ACHN (cell line): ENCODE measurements around the gene NEDD9.

Experiments used
- DNase-seq: peaks from one replicate; pipeline ENCODE4 v3.0.0-alpha.2; 2015
- in situ Hi-C: cut with HindIII; loops from 2 replicates; pipeline ENCODE4 v1.10.0; 2017; ENCODE audit warnings: low sequenced_read_pairs, low pct_ligation_motif_present, low pct_unique_long_range_greater_than_20kb

NEDD9 gene

DNA sequence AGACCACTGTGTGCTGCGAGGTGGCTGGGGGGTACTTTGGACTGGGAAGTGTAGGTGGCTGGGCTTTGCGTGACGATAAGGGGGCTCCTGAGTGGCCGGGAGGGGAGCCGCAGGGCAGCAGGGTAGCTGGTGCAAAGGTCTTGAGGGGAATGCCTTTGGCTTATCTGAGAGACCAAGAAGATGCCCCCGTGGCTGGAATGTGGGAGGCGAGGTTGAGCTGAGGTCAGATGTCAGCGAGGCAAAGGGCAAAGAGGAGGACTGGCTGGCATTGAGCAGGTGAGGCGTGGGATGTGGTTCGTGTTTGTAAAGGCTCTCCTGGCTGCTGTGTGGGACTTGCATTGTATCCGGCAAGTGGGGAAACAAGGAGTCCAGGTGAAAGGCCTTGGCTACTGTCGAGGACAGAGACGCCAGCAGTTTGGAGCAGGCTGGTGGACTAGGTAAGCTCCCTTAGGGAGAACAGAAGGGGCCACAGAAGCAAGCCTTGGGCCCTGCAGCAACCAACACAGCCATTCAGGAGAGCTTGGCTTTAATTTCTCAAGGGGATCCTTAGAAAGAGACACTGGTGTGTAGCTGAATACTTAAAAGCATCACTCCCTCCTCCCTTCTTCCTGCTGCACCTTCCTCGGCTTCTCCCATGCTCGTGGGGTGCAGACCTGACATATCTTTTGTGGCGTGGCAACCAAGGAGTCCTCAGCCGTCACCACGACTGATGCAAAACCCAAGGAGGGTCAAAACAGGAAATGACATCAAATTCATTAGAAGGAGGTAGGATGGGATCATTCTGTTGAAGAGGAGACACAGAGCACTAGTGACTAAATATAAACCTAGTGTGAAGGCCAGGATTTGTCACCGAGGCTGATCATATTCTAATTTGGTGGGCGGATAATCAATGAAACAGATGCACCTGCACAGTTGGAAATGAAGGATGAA, 67.5 kb downstream of the NEDD9 start:
- in situ Hi-C loops: no loop called here
- DNase-seq: no peak

DNA sequence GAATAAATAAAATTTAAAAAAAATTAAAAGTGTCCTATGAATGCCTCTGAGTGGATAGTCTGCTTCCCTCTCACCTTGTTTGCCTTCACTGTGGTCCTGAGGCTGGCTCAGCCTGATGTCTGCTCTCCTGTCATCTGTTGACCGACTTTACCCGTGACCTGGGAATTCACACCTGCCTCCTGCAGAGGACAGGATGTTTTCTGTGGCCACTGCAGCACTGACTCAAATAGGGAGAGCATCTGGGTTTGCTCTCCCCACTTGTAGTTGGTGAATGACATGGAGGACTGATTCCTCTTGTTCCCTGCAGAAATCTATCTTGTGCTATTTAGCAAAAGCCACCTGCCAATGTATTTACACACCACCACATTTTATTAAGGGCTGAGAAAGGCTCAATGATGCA, 68.5 kb downstream of the NEDD9 start:
- in situ Hi-C loops: no loop called here
- no peak for DNase-seq

DNA sequence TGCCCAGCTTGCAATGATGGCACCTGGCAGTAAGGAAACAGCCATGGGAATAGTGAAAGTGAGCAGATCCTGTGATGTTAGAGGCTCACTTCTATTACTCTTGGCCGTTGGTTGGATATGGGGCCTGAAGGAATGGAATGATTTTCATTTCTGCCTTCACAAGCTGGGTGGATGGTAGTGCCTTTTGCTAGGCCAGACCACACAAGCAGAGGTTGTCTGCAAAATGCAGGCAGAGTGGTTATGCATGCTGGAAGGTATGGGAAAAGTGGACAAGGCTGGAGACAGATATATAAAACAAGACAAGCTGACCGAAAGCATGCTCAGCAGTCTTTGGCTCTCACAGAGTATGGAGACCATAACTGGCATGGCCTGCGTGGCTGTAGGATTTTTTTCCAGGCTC, 70.2 kb downstream of the NEDD9 start:
- in situ Hi-C loops: no loop called here
- no peak for DNase-seq

DNA sequence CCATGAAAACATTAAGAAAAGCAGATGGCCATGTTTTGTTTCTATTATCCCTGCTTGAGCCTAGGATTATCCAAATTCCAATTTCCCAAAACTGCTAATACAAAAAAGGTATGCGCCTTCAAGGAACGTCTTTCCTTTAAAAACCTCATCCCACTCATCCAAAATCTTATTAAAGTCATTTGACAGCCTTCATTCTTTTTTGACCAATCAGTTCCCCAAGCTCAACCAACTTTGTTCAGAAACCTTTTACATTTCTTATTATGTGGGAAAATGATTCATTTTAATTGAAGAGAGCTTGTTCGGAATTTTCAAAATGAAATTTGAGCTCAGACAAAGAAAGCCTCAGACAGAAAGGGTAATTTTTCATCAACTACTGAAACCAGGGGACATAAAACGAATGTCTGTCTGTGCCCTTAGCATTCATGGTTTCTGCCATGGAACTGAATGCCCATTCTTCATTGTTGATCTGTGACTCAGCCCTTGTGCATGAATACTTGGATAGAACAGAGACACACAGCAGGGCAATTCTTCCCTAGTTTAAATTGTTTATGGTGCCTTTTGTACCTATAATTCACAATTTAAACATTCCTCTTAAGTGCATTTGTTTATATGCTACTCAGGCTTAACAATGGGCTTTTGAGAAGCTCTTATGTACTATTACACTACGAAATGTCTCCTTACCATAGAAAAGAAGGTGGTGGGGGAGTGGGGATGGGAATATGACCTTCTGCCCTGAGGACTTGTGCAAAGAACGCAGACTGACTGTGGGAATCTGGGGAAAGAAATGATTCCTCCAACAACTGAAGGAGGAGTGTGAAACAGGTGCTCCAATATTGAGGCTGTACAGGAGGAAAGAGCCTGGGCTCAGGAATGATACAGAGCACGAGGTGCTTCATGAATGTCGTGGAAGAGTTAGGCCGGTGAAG, 71.2 kb downstream of the NEDD9 start:
- DNase-seq: no peak
- in situ Hi-C loops: no loop called here

DNA sequence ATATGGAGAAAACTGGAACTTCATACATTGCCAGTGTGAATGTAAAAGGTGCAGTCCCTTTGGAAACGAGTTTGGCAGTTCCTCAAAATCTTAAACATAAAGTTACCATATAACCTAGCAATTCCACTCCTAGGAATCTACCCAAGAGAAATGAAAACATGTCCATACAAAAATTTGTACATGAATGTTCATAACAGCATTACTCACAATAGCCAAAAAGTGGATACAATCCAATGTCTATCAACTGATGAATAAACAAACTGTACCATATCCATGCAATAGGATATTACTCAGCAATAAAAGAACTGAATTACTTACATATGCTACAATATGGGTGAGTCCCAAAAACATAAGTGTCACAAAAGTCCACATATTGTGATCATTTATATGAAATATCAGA, 72.3 kb downstream of the NEDD9 start:
- DNase-seq: no peak
- in situ Hi-C loops: no loop called here

DNA sequence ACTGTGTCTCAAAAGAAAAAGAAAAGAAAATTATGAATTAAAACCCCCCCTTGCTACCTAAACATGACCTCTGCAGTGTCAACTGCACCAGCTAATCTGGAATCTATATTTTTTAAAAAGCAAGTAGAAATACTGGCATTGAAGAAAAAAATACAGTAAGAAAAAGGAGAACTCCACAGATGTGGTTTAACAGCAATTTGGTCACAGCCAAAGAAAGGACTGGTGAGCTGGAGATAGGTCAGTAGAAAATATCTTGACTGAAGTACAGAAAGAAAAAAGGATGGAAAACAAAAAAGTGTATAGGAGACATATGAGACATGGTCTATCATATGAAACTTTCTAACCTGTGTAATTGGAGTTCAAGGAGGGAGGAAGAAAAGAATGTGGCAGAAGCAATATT, 76.9 kb downstream of the NEDD9 start:
- in situ Hi-C loops: no loop called here
- no peak for DNase-seq

DNA sequence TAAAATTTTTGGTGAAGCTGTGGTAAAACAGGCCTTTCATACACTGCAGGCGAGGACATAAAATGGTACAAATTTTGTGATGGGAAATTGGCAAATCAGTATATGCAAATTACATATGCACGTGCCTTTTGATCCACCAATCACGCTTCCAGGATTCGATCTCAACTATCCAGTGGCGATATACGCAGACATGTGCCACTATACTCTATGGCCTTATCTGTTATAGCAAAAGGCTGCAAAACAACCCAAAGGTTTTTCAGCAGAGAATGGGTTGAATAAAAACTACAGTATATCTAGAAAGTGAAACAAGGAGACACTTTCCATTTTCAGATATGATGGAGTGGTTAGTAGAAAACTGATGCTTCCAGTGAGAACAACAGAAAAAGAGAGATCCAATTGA, 79.0 kb downstream of the NEDD9 start:
- in situ Hi-C loops: no loop called here
- no peak for DNase-seq

DNA sequence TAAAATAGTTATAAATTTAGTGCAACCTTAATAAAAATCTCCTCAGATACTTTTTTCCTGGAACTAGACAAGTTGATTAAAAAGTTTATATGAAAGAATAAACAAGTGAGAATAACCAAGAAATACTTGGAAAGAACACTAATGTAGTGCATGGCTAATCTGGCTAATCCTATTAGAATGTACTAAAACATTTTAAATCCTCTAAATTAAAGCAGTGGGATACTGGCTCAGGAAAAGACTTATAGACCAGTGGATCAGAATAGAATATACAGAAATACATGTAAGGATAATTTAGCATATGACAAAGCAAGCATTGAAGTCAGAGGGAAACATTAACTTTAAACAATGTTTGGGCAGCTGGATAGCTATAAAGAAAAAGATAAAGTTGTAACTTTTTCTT, 79.9 kb downstream of the NEDD9 start:
- no peak for DNase-seq

DNA sequence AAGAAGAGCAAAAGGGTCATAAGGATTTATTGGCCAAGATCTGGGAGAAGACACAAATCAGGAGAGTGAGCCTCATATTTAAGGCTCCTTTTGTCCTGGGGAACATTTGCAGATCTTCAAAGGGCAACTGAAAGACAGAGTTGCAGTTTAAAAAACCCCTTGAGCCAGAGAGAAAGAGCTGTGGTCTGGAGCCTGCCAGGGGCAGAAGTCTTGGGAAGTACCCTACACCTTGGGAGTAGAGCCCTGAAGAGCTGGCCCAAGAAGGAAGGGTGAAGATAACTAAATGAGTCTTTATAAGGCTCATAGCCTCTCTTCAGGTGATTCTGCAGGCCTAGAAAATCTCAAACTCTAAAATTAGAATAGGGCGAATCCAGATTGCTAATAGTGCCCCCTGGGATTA, 81.0 kb downstream of the NEDD9 start:
- no peak for DNase-seq
- in situ Hi-C loops: no loop called here

More for the DNA sequence above, 79.9 kb downstream of the NEDD9 start:
- in situ Hi-C loops: no loop called here

DNA sequence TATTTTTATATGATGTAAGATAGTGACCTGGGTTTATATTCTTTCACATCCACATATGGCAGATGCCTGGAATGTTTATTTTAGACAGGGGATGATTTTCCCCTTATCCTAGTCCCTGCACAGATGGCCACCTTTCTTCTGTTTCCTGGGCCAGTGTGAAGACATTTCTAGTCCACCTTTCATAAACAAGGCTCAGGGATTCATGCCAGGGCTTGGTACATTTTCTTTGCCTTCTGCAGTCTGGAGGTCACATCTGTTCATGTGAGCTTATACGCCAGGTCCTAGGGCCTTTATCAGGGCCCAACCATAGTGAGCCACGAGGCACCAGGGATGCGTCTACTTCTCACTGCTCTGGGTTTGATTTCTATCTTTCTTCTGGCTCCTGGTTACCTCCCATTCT, 82.9 kb downstream of the NEDD9 start:
- no peak for DNase-seq
- in situ Hi-C loops: no loop called here

DNA sequence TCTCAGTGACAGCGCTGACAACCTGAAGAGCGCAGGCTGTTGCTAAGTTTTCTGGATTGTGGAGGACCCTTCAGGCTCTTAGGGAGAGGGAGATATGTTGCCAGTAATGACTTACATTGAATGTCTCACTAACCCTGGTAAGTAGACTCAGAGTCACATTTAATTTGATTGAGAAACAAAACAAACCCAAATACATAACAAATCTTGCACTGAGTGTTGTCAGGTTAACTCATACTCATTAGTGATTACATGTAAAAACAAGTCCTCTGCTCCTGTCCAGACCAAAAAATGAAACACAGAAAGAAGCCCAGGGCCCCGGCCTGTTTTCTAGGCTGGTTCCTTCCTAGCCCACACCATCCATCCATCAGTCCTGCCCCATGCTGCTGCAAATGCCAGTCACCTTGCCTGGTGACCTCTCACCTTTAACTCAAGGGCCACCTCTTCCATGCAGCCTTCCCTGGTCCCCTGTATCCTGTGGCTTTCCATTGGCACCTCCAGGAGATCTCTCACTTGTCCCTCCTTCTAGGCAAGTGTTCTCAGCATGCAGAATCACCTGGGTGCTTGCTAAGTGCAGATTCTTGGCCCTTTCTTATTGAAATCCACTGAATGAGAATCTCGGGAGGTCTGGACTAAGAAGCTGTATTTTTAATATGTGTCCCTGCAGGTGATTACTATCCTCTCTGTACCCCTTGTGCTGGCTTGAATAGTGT, 86.2 kb downstream of the NEDD9 start:
- no peak for DNase-seq
- in situ Hi-C loops: no loop called here

DNA sequence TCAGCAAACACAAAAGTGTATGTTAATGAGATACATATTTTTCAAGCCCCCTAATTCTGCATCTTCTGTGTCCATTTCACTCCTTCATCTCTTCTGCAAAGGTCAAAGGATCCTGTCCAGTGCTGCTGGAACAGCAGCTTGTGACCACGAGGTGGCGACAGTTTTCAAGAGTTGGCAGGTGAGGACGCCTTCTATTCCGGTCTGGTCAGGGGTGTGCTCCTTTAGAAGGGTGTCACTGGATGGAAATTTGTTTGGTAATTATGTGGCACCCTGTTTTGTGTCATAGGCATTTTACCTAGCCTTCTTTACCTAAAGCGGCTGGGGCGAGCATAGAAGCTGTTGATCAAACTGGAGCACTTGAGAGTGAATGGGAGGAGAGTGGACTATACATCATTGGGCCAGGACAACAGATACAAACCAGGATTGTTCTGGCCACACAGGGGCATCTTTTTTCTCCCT, 88.0 kb downstream of the NEDD9 start:
- in situ Hi-C loops: no loop called here
- DNase-seq: peak; percentile 74

DNA sequence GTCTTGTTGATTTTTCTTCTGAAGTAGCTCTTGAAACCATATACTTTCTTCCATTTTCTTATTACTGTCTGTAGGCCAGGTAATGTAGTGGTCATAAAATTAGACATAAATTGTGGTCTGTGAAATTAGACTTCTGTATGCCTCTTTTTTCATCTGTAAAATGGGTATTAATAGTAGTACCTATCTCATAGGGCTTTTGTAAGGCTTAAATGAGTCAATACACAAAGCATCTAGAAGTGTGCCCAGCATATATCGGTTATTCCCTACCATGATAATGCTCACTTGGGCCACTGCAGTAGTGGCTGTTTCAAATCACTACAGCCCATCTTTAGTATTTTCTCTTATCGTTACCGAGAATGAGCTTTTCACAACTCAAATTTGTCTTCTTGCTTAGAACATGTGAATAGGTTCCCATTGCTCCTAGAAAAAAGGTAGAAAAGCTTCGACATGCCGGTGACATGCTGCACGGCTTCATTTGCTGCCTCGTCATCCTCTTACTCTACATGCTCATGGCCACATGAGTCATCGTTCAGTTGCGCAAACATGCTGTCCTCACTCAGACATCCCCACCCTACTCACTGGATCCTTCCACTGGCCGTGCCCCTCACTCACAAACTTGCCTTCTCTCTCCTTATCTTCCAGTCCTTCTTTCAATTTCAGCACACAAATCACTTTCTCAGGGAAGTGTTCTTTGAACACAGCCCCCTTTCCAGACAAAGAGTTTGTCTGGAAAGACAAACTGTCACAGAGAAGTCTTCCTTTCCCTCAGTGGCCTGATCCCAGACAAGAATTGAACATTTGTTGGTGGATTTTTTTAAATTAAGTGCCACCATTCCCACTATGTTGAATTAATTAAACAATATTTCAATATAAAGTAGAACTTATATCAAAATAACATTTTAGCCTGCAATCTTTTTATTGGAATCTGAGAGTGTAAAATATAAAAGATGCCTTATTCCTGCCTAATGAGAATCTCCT, 88.8 kb downstream of the NEDD9 start:
- in situ Hi-C loops: no loop called here
- peak; percentile 79 for DNase-seq

DNA sequence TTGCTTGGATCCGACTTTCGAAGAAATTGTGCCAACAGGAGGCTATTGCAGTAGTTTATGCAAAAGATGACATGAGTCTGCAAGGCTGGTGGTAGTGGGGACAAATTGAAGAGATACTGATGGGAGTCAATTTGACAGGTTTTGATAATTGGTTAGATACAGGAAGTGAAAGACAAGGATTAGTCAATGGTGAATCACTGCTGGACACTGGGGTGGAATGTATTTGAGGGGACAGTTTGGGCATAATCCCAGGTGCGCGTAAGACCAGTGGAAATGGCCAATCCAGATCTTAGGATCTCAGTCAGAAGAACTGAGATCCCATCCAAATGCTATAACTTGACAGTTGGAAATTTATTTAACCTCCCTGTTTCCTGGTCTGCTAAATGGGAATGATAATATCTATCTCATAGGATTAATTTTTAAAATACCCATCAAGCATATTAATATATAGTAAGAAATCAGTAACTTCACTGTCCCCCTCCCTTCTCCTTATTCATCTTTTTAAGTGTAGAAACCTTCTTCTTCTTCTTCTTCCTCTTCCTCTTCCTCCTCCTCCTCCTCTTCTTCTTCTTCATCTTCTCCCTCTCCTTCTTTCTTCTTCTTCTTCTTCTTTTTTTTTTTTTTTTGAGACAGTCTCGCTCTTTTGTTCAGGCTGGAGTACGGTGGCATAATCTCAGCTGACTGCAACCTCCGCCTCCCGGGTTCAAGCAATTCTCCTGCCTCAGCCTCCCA, 90.0 kb downstream of the NEDD9 start:
- DNase-seq: no peak
- in situ Hi-C loops: no loop called here

DNA sequence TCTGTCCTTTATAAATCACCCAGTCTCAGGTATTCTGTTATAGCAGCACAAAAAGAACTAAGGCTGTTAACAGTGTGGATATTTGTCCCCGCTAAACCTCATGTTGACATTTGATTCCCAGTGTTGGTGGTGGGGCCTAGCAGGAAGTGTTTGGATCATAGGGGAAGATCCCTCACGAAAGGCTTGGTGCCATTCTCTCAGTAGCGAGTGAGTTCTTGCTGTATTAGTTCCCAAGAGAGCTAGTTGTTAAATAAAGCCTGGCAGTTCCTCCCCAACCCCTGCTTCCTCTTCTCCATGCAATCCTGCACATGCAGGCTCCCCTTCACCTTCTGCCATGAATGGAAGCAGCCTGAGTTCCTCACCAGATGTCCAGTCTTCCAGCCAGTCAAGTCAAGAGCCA, 91.2 kb downstream of the NEDD9 start:
- no peak for DNase-seq
- in situ Hi-C loops: no loop called here

DNA sequence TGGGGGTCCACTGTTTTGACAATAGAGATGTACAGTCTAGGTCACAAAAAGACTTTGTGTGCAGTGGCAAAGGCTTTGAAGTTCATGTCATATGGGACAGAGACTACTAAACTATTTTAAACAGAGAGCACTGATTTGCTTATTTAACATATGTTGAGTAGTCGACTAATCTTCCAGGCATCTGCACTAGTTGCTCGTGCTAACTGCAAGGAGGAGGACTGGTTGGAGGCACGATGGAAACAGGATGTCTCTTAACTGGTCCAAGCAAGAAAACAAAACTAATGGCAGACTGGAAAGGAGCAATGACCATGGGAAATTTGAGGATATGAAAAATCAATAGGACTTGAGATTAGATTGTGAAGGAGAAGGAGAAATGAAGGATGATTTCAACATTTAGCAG, 92.4 kb downstream of the NEDD9 start:
- in situ Hi-C loops: no loop called here
- no peak for DNase-seq
